ENCODE results near the gene UBN1.

DNA sequence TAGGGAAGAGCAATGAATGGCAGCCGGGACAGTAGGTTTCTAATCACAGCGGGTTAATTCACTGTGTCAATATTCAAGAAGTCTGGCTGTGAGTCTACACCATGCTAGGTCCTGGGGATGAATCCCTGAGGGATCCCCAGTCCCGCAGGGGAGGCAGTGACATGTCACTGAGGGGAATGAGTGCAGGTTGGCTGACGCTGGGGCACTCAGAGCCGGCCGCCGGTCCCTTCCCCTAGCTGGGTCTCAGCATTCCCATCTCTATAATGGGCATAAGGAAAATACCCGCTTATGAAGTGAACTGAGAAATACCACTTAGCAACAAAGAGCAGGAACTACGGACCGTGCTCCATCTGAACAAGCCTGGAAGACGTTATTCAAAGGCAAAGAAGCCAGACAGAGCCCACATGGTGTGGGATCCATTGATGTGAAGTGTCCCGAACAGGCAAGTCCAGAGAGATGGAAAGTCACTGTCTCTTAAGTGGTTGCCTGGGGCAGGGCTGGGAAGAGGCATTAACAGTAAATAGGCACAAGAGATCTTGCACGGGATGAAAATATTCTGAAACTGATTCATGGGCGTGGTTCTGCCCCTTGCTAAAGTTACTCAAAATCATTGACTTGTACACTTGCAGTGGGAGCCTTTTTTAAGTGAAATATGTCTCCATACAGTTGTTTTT is 57.8 kb downstream of the UBN1 start:
- TF ChIP-seq CTCF (conservative IDR thresholded peaks at IDR 0.05; ENCODE audit: low read depth, low read length) (no peak), EZH2 (IDR thresholded peaks at IDR 0.05; ENCODE audit: borderline replicate concordance, low read depth, low read length, poor library complexity, severe bottlenecking) (no peak)

All from A673 (cell line).